GM21619 (cell line): ENCODE data around the gene MADD.

Experiments
- ATAC-seq: cut with Tn5 transposase; IDR thresholded peaks from one replicate; pipeline ENCODE4 v1.9.1; 2021; ENCODE audit not compliant: unreplicated experiment

The MADD gene

GRCh38 chr11:47355283-47356128 is 85.6 kb downstream of the MADD start:
- no peak for ATAC-seq

- ATAC-seq: no peak
These were observed 86.4 kb downstream of the MADD start for GRCh38 chr11:47356129-47356997.

- no peak for ATAC-seq
These were observed 87.0 kb downstream of the MADD start for GRCh38 chr11:47356998-47357329.

GRCh38 chr11:47357985-47358730 is 88.2 kb downstream of the MADD start:
- no peak for ATAC-seq

- no peak for ATAC-seq
These were observed 88.8 kb downstream of the MADD start for GRCh38 chr11:47358731-47359051.

GRCh38 chr11:47359162-47359561 is 89.2 kb downstream of the MADD start:
- no peak for ATAC-seq

GRCh38 chr11:47359586-47359985 is 89.7 kb downstream of the MADD start:
- ATAC-seq: no peak

- no peak for ATAC-seq
These were observed 90.4 kb downstream of the MADD start for GRCh38 chr11:47360341-47360740.

GRCh38 chr11:47361419-47361818 is 91.5 kb downstream of the MADD start:
- ATAC-seq: no peak

- no peak for ATAC-seq
These were observed 96.1 kb downstream of the MADD start for GRCh38 chr11:47366020-47366490.

GRCh38 chr11:47369676-47370075 is 99.7 kb downstream of the MADD start:
- no peak for ATAC-seq

- ATAC-seq: no peak
These were observed 102.5 kb downstream of the MADD start for GRCh38 chr11:47372422-47372821.

GRCh38 chr11:47373876-47374719 is 104.2 kb downstream of the MADD start:
- peak; percentile 28 for ATAC-seq

- no peak for ATAC-seq
These were observed 104.7 kb downstream of the MADD start for GRCh38 chr11:47374720-47375019.

- ATAC-seq: no peak
These were observed 105.1 kb downstream of the MADD start for GRCh38 chr11:47375020-47375419.

GRCh38 chr11:47375546-47376085 is 105.7 kb downstream of the MADD start:
- no peak for ATAC-seq

GRCh38 chr11:47376107-47376524 is 106.2 kb downstream of the MADD start:
- no peak for ATAC-seq

- peak; percentile 43 for ATAC-seq
These were observed 106.8 kb downstream of the MADD start for GRCh38 chr11:47376525-47377371.

GRCh38 chr11:47377571-47378009 is 107.7 kb downstream of the MADD start:
- ATAC-seq: no peak
